Right lobe of liver (tissue), 6 donors: ENCODE measurements around the gene PI4K2B. TPM values are rescaled to one million over a fixed set of nuclear protein-coding genes. Genes with fewer than 3 reads are reported as not detected.
"Not testable (repeated sequence)": the region's sequence is repeated elsewhere in the genome, so short reads cannot be mapped to it uniquely, and the experiment has no call there.

Experiments
- ATAC-seq, 4 donors: fragments of 200-7000 bp; cut with Tn5 transposase; one replicate each; pipeline ENCODE4 v1.9.1; 2020; ENCODE audit warnings: mild to moderate bottlenecking in 4 of 4, moderate library complexity in 4 of 4
- DNase-seq, 3 donors: peaks; one replicate each; pipeline ENCODE4 v3.0.0-alpha.2; 2020
- H3K27ac ChIP-seq, 3 donors: fragments of 200-600 bp; one replicate each; pipeline ENCODE4 v1.8.0; 2022
- H3K27me3 ChIP-seq, 2 donors: fragments of 200-600 bp; one replicate each; pipeline ENCODE4 v1.8.0; 2022
- H3K36me3 ChIP-seq, 4 donors: fragments of 200-600 bp; sonication (generic) in 1 of 4; one replicate each; pipeline versions ENCODE4 v1.5.1 to v1.8.0; 2017 to 2022; ENCODE audit warnings: control low read depth in 1 of 4
- H3K4me1 ChIP-seq, 4 donors: fragments of 200-600 bp; sonication (generic) in 1 of 4; one replicate each; pipeline versions ENCODE4 v1.5.1 to v1.8.0; 2017 to 2022; ENCODE audit warnings: control low read depth in 1 of 4
- H3K4me3 ChIP-seq, 3 donors: fragments of 200-600 bp; one replicate each; pipeline ENCODE4 v1.8.0; 2022
- H3K9me3 ChIP-seq, 4 donors: fragments of 200-600 bp; sonication (generic) in 1 of 4; one replicate each; pipeline versions ENCODE4 v1.5.1 to v1.8.0; 2017 to 2022; ENCODE audit warnings: control low read depth in 1 of 4
- CTCF ChIP-seq, 4 donors: fragments of 200-600 bp in 3 of 4; fragments of 450-650 bp in 1 of 4; IDR thresholded peaks; one replicate each; pipeline versions ENCODE4 v1.5.1 to v1.8.0; 2016 to 2022; ENCODE audit warnings: antibody characterized with exemption in 4 of 4, mild to moderate bottlenecking in 2 of 4
- POLR2A ChIP-seq: fragments of 450-650 bp; IDR thresholded peaks from one replicate; pipeline ENCODE4 v1.6.1; 2017; ENCODE audit warnings: antibody characterized with exemption, mild to moderate bottlenecking
- WGBS: methylation state at CpG from one replicate; pipeline ENCODE4 v1.1.6; 2018; ENCODE audit warnings: low coverage, low lambda C conversion rate; ENCODE audit not compliant: insufficient coverage; ENCODE audit errors: missing lambda C conversion rate; 5-methylcytosine and 5-hydroxymethylcytosine counted together
- intact Hi-C, 2 donors: fragments of 100-400 bp; cut with DNase I; formaldehyde crosslinking; loops; one replicate each; pipeline versions ENCODE4 v1.11.2 to v1.14.1; 2022
- small RNA-seq, 2 experiments: library from RNA; depleted of rRNA; stranded (forward); fragments of <200 nt; gene quantifications; one replicate each; pipeline ENCODE3, GENCODE V24; 2016
- total RNA-seq, 6 experiments: library from RNA; depleted of rRNA in 2 of 6; stranded (reverse); fragments of >200 nt in 2 of 6; fragmentation: NEBNext Ultra II Directional in 3 of 6; extraction: Animal tissue kit (Norgen Biotek cat#: 25700) in 3 of 6; gene quantifications; one replicate each; pipeline versions ENCODE4 v1.1.0 to v1.2.4, GENCODE V29; 2016 to 2023
- donor health status: DM: no; HTN: yes; CAD: no.
- donor health status: DM: no; HTN: no; CAD: no.
- donor health status: DM: no; HTN: no; CAD: no.
- donor health status: DM: no; HTN: yes; CAD: no.
- donor health status: DM: no; HTN: yes; CAD: no.

The PI4K2B gene
- total RNA-seq, 6 experiments from 2014 or later, result 17.1 to 33.5 (median 22.8) TPM

- Histone ChIP-seq H3K27me3 (no peaks in the 10 kb centered on the region), H3K4me1 (no peaks in the 10 kb centered on the region), H3K27ac (no peak overlapping the region), H3K36me3 (peaks cover 0 to 18% (median 0%) of the 10 kb centered on the region in 4 donors), H3K4me3 (no peak overlapping the region), H3K9me3 (no peaks in the 10 kb centered on the region)
- intact Hi-C loops, result no loop called here
- DNase-seq (no peak), ATAC-seq (no peak)
- 78% methylated on average over 2 of the region's 2 CpGs for WGBS
- TF ChIP-seq CTCF (IDR thresholded peaks at IDR 0.05) (no peak), POLR2A (no peak)
Measured at GRCh38 chr4:25320336-25320735, 86.5 kb downstream of the PI4K2B start.

GRCh38 chr4:25320773-25321172 is 86.9 kb downstream of the PI4K2B start:
- Histone ChIP-seq H3K36me3 (peaks cover 0 to 13% (median 0%) of the 10 kb centered on the region in 4 donors), H3K4me1 (no peaks in the 10 kb centered on the region), H3K4me3 (no peak overlapping the region), H3K27me3 (no peaks in the 10 kb centered on the region), H3K27ac (no peak overlapping the region), H3K9me3 (no peaks in the 10 kb centered on the region)
- intact Hi-C loops, result no loop called here
- no peak for TF ChIP-seq CTCF (IDR thresholded peaks at IDR 0.05)
- no peak for TF ChIP-seq POLR2A
- 80% methylated on average over 1 of the region's 1 CpG for WGBS
- no peak for ATAC-seq
- DNase-seq, result no peak

GRCh38 chr4:25321703-25322102 is 87.9 kb downstream of the PI4K2B start:
- intact Hi-C loops, result no loop called here

GRCh38 chr4:25328463-25328862 is 94.6 kb downstream of the PI4K2B start:
- intact Hi-C loops, H3K4me1 ChIP-seq, ATAC-seq, H3K36me3 ChIP-seq, H3K27me3 ChIP-seq, H3K4me3 ChIP-seq, H3K27ac ChIP-seq, H3K9me3 ChIP-seq, DNase-seq: not testable (repeated sequence)
- WGBS, result 83% methylated on average over 3 of the region's 3 CpGs

More at GRCh38 chr4:25321703-25322102, 87.9 kb downstream of the PI4K2B start:
- peaks cover 0 to 9% (median 0%) of the 10 kb centered on the region in 4 donors for H3K36me3 ChIP-seq
- no peaks in the 10 kb centered on the region for H3K4me1 ChIP-seq
- H3K9me3 ChIP-seq, result no peaks in the 10 kb centered on the region
- WGBS, result 93% methylated on average over 3 of the region's 3 CpGs
- no peak for DNase-seq
- no peak overlapping the region for H3K4me3 ChIP-seq
- no peak for ATAC-seq
- H3K27ac ChIP-seq, result no peak overlapping the region
- TF ChIP-seq CTCF (IDR thresholded peaks at IDR 0.05), result no peak
- TF ChIP-seq POLR2A, result no peak
- no peaks in the 10 kb centered on the region for H3K27me3 ChIP-seq

Small RNA genes lying within 50 kb of the gene (small RNA-seq; reads per million reads assigned to genes)
- 0 reads per million in 2 experiments for gene RF00004

Other genes with a start within 250 kb of the PI4K2B start
- gene LGI2, start 203.1 kb upstream of the PI4K2B start, total RNA-seq, result under 1 TPM in 4 of 6 experiments, not detected in 2; 0.05 to 0.38 (median 0.22) TPM
- 10 to 100 TPM; 17.0 to 26.6 (median 22.7) TPM for gene SEPSECS, start 73.6 kb upstream of the PI4K2B start, total RNA-seq
- gene ZCCHC4, start 78.7 kb downstream of the PI4K2B start, total RNA-seq, result 1 to 10 TPM; 2.9 to 6.9 (median 3.9) TPM
- 10 to 100 TPM in 5 of 6 experiments, 1 to 10 TPM in 1; 7.2 to 13.9 (median 11.4) TPM for gene ANAPC4, start 143.2 kb downstream of the PI4K2B start, total RNA-seq